ENCODE data around the gene HMGCS2.

DNA sequence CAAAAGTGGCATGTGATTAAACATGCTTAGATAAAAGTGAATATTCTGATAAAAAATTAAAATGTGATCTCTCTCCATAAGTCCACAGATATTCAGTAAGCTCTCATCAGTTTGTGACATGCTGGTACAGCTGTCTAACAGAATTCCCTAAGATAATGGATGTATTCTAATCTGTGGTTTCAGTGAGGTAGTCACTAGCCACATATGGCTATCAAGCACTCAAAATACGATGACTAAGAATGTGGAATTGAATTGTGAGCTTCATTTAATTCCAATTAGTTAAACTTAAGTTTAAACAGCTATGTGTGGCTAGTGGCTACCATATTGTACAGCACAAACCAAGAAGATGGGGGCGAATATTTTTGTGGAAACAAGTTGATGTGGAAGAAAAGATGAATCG, 46.7 kb upstream of the HMGCS2 start:
- TF ChIP-seq YY1 (IDR thresholded peaks at IDR 0.05; ENCODE audit: insufficient read depth, insufficient read length) = no peak
- TF ChIP-seq ZNF274 (IDR thresholded peaks at IDR 0.05; ENCODE audit: low read depth, low read length) = no peak
